KMS-11 (cell line): ENCODE measurements around the gene KCNH8.

ENCODE experiments used
- H2AFZ ChIP-seq: fragments of 200-600 bp; sonication (generic); 2 replicates; pipeline ENCODE4 v1.6.1; 2016; ENCODE audit warnings: antibody characterized with exemption, mixed run types, low read depth
- H3K27ac ChIP-seq: fragments of 200-600 bp; sonication (generic); 2 replicates; pipeline ENCODE4 v1.6.1; 2016; ENCODE audit warnings: mild to moderate bottlenecking, mixed run types
- H3K27me3 ChIP-seq: fragments of 200-600 bp; sonication (generic); 2 replicates; pipeline ENCODE4 v1.6.1; 2017; ENCODE audit warnings: mild to moderate bottlenecking, low read depth, mixed run types, moderate library complexity; ENCODE audit not compliant: insufficient read depth
- H3K36me3 ChIP-seq: fragments of 200-600 bp; sonication (generic); 2 replicates; pipeline ENCODE4 v1.6.1; 2017; ENCODE audit warnings: mild to moderate bottlenecking, mixed run types; ENCODE audit not compliant: insufficient read depth
- H3K4me1 ChIP-seq: fragments of 200-600 bp; sonication (generic); 2 replicates; pipeline ENCODE4 v1.6.1; 2016; ENCODE audit warnings: mild to moderate bottlenecking, low read depth, mixed run types; ENCODE audit not compliant: poor library complexity, severe bottlenecking
- H3K4me2 ChIP-seq: fragments of 200-600 bp; sonication (generic); 2 replicates; pipeline ENCODE4 v1.7.0; 2016; ENCODE audit warnings: mild to moderate bottlenecking, mixed run types
- H3K4me3 ChIP-seq: fragments of 200-600 bp; sonication (generic); IDR thresholded peaks from 2 replicates; pipeline ENCODE4 v1.6.1; 2017; ENCODE audit warnings: low read depth, low read length, mixed read lengths; ENCODE audit not compliant: insufficient read depth
- H3K79me2 ChIP-seq: fragments of 200-600 bp; sonication (generic); 2 replicates; pipeline ENCODE4 v1.6.1; 2016; ENCODE audit warnings: low read depth, mixed run types; ENCODE audit not compliant: insufficient read depth
- H3K9ac ChIP-seq: fragments of 200-600 bp; sonication (generic); 2 replicates; pipeline ENCODE4 v1.6.1; 2016; ENCODE audit warnings: mild to moderate bottlenecking, mixed run types
- H4K20me1 ChIP-seq: fragments of 200-600 bp; sonication (generic); 2 replicates; pipeline ENCODE4 v1.6.1; 2016; ENCODE audit warnings: mild to moderate bottlenecking, mixed run types; ENCODE audit not compliant: insufficient read depth
- TF ChIP-seq, protein P1 (sequence below): fragments of 200-600 bp; sonication (generic); conservative IDR thresholded peaks from 2 replicates; pipeline ENCODE4 v1.6.1; 2017; ENCODE audit warnings: low read depth, mild to moderate bottlenecking, antibody characterized with exemption, low read length, moderate library complexity, mixed read lengths

KCNH8 gene

DNA sequence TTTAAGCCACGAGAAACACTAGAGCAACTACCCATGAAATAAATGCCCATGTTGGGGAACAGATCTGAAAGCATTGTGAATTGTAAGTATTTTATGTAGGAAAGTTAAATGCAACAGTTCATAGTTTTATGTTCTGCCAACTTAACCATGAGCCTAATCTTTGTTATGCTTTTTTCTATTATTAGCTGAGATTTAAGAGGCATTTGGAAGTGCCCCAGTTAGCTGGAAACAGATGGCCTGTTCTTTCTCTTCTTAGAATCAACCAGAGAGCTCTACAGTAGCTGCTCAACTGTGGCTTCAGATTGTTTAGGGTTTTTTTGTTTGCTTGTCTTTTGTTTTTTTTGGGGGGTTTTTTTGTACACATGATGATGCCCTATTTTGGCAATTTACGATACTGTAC lies 284.4 kb downstream of the KCNH8 start:
- Histone ChIP-seq H4K20me1 (no peaks in the 10 kb centered on the region), H3K4me1 (peaks cover 4% of the 10 kb centered on the region), H2AFZ (no peak overlapping the region), H3K4me3 (no peak overlapping the region), H3K27me3 (no peaks in the 10 kb centered on the region), H3K9ac (no peak overlapping the region), H3K27ac (no peak overlapping the region), H3K79me2 (no peaks in the 10 kb centered on the region), H3K4me2 (no peak overlapping the region), H3K36me3 (no peaks in the 10 kb centered on the region)
- TF ChIP-seq, protein P1, sequence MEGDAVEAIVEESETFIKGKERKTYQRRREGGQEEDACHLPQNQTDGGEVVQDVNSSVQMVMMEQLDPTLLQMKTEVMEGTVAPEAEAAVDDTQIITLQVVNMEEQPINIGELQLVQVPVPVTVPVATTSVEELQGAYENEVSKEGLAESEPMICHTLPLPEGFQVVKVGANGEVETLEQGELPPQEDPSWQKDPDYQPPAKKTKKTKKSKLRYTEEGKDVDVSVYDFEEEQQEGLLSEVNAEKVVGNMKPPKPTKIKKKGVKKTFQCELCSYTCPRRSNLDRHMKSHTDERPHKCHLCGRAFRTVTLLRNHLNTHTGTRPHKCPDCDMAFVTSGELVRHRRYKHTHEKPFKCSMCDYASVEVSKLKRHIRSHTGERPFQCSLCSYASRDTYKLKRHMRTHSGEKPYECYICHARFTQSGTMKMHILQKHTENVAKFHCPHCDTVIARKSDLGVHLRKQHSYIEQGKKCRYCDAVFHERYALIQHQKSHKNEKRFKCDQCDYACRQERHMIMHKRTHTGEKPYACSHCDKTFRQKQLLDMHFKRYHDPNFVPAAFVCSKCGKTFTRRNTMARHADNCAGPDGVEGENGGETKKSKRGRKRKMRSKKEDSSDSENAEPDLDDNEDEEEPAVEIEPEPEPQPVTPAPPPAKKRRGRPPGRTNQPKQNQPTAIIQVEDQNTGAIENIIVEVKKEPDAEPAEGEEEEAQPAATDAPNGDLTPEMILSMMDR = no peak

DNA sequence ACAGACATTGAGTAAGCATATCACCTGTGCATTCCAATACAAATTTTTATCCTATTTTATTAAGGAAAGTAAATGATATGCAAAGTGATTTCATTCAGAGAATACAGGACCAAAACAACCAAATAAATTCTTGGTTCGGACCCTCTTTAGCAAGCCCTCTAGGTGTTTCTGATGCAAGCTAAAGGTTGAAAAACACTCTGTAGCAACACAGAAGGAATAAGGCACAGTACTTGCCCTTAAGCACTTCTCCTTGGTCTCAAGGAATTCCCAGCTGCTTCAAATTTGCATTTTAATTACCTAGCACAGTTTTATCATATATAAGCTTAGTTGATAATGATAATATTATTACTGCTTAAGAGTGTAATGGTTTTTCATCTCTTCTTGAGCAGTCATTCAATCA lies 288.4 kb downstream of the KCNH8 start:
- Histone ChIP-seq H3K4me3 (no peak overlapping the region), H2AFZ (no peak overlapping the region), H3K4me1 (no peaks in the 10 kb centered on the region), H3K36me3 (no peaks in the 10 kb centered on the region), H3K4me2 (no peak overlapping the region), H3K79me2 (no peaks in the 10 kb centered on the region), H4K20me1 (no peaks in the 10 kb centered on the region), H3K27me3 (no peaks in the 10 kb centered on the region), H3K9ac (no peak overlapping the region), H3K27ac (no peak overlapping the region)
- TF ChIP-seq, protein P1 = no peak

DNA sequence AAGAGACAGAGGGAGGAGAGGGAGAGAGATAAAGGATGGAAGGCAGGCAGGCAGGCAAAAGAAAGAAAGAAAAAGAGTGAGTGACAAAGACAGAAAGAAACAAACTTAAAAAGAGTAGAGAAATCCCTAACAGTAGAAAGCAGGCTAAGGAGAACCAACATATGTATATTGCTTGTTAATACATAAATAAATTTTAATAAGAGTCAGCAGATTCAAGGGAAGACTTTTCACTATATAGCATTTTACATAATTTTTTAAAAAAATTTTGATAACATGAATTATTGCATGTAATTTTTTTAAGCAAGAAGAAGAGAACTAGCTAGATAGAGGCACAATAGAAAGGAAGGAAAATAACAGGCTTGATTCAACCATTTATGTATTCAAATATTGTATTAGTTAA lies 291.6 kb downstream of the KCNH8 start:
- no peak overlapping the region for H3K4me2 ChIP-seq
- no peak overlapping the region for H2AFZ ChIP-seq
- no peak overlapping the region for H3K4me3 ChIP-seq
- H3K9ac ChIP-seq = no peak overlapping the region
- H3K27me3 ChIP-seq = no peaks in the 10 kb centered on the region
- no peaks in the 10 kb centered on the region for H3K4me1 ChIP-seq
- no peak overlapping the region for H3K27ac ChIP-seq
- no peaks in the 10 kb centered on the region for H4K20me1 ChIP-seq
- TF ChIP-seq, protein P1 = no peak
- no peaks in the 10 kb centered on the region for H3K36me3 ChIP-seq
- H3K79me2 ChIP-seq = no peaks in the 10 kb centered on the region

DNA sequence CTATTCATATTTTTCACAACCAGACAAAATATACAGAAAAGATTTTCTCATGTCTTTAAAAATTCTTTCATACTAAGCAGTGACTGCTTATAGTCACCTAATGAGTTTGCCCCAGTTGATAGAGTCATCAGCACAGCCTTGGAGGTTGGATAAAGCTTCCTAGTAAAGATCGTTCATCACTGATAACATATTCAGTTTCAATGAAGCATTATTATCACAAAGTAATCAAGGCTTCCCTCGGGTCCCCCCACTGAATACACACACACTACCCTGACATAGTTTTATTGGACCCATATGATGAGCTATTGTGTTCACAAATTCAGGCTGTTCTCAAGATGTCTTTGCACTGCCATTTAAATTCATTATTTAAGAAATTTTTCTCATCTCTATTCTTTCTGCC lies 297.8 kb downstream of the KCNH8 start:
- H3K36me3 ChIP-seq = no peaks in the 10 kb centered on the region
- H3K79me2 ChIP-seq = no peaks in the 10 kb centered on the region
- no peaks in the 10 kb centered on the region for H3K27me3 ChIP-seq
- no peak overlapping the region for H3K9ac ChIP-seq
- no peak overlapping the region for H3K4me3 ChIP-seq
- H3K4me1 ChIP-seq = peaks cover 14% of the 10 kb centered on the region
- peak overlapping the region; percentile 41 for H2AFZ ChIP-seq
- no peak overlapping the region for H3K27ac ChIP-seq
- TF ChIP-seq, protein P1 = no peak
- H4K20me1 ChIP-seq = no peaks in the 10 kb centered on the region
- 0 out of 2 replicates have a peak overlapping the region, but pooled peaks have one; percentile 63 for H3K4me2 ChIP-seq
